ENCODE data around the gene UBL5. TPM values are rescaled to one million over a fixed set of nuclear protein-coding genes. Genes with fewer than 3 reads are reported as not detected.

Gene UBL5
- total RNA-seq, 1 donor from 2014 or later, result 547 TPM

- Histone ChIP-seq H3K4me3 (ENCODE audit: insufficient read depth, low read depth, low read length) (no peak overlapping the region), H3K27ac (ENCODE audit: low read depth, low read length) (no peak overlapping the region), H2AFZ (ENCODE audit: low read depth, low read length) (no peak overlapping the region), H3K79me2 (ENCODE audit: insufficient read depth, low read length) (no peaks in the 10 kb centered on the region), H3K4me2 (ENCODE audit: low read length) (no peak overlapping the region), H3K4me1 (ENCODE audit: insufficient read depth, low read length) (no peaks in the 10 kb centered on the region), H3K9ac (ENCODE audit: low read length) (no peak overlapping the region), H3K27me3 (ENCODE audit: insufficient read depth, low read length) (peaks cover 4% of the 10 kb centered on the region), H3K36me3 (ENCODE audit: insufficient read depth, low read length) (no peaks in the 10 kb centered on the region), H3K9me3 (ENCODE audit: insufficient read depth, low read depth, low read length) (no peaks in the 10 kb centered on the region), H4K20me1 (ENCODE audit: insufficient read depth, low read length) (no peaks in the 10 kb centered on the region)
- peaks cover 3% of the 10 kb centered on the region for H3K9me3 Mint-ChIP-seq (ENCODE audit: unreplicated experiment)
- peaks cover 25% of the 10 kb centered on the region for H3K36me3 Mint-ChIP-seq (ENCODE audit: low read depth, unreplicated experiment)
- H3K4me3 Mint-ChIP-seq (ENCODE audit: unreplicated experiment), result no peak overlapping the region
- peaks cover 4% of the 10 kb centered on the region for H3K4me1 Mint-ChIP-seq (ENCODE audit: low read depth, unreplicated experiment)
- TF ChIP-seq EZH2 (IDR thresholded peaks at IDR 0.05; ENCODE audit: insufficient read depth, low read length), result no peak
- no peak for TF ChIP-seq CTCF (IDR thresholded peaks at IDR 0.05; ENCODE audit: insufficient read depth, low read depth, low read length)
- DNase-seq (ENCODE audit: low read depth) (no peak), FAIRE-seq (no peak)
- H3K27me3 Mint-ChIP-seq (ENCODE audit: low read depth, unreplicated experiment), result peaks cover 2% of the 10 kb centered on the region
- no peak overlapping the region for H3K27ac Mint-ChIP-seq (ENCODE audit: unreplicated experiment)
Observed at GRCh38 chr19:9861503-9861902, 33.8 kb downstream of the UBL5 start.

- Mint-ChIP-seq H3K27ac (ENCODE audit: unreplicated experiment) (no peak overlapping the region), H3K9me3 (ENCODE audit: unreplicated experiment) (no peaks in the 10 kb centered on the region), H3K36me3 (ENCODE audit: low read depth, unreplicated experiment) (peaks cover 18% of the 10 kb centered on the region), H3K27me3 (ENCODE audit: low read depth, unreplicated experiment) (peaks cover 4% of the 10 kb centered on the region), H3K4me1 (ENCODE audit: low read depth, unreplicated experiment) (peaks cover under 1% of the 10 kb centered on the region), H3K4me3 (ENCODE audit: unreplicated experiment) (no peak overlapping the region)
- H3K36me3 ChIP-seq (ENCODE audit: insufficient read depth, low read length), result no peaks in the 10 kb centered on the region
- H3K27me3 ChIP-seq (ENCODE audit: insufficient read depth, low read length), result peaks cover 4% of the 10 kb centered on the region
- H3K4me2 ChIP-seq (ENCODE audit: low read length), result no peak overlapping the region
- no peaks in the 10 kb centered on the region for H3K79me2 ChIP-seq (ENCODE audit: insufficient read depth, low read length)
- no peak for DNase-seq (ENCODE audit: low read depth)
- no peaks in the 10 kb centered on the region for H4K20me1 ChIP-seq (ENCODE audit: insufficient read depth, low read length)
- H3K9me3 ChIP-seq (ENCODE audit: insufficient read depth, low read depth, low read length), result no peaks in the 10 kb centered on the region
- H2AFZ ChIP-seq (ENCODE audit: low read depth, low read length), result no peak overlapping the region
- TF ChIP-seq EZH2 (IDR thresholded peaks at IDR 0.05; ENCODE audit: insufficient read depth, low read length), result no peak
- TF ChIP-seq CTCF (IDR thresholded peaks at IDR 0.05; ENCODE audit: insufficient read depth, low read depth, low read length), result no peak
- no peak overlapping the region for H3K27ac ChIP-seq (ENCODE audit: low read depth, low read length)
- FAIRE-seq, result no peak
- H3K9ac ChIP-seq (ENCODE audit: low read length), result no peak overlapping the region
- no peaks in the 10 kb centered on the region for H3K4me1 ChIP-seq (ENCODE audit: insufficient read depth, low read length)
- H3K4me3 ChIP-seq (ENCODE audit: insufficient read depth, low read depth, low read length), result no peak overlapping the region
Observed at GRCh38 chr19:9862938-9863337, 35.2 kb downstream of the UBL5 start.

GRCh38 chr19:9863759-9864158 is 36.0 kb downstream of the UBL5 start:
- Histone ChIP-seq H4K20me1 (ENCODE audit: insufficient read depth, low read length) (no peaks in the 10 kb centered on the region), H3K36me3 (ENCODE audit: insufficient read depth, low read length) (no peaks in the 10 kb centered on the region), H2AFZ (ENCODE audit: low read depth, low read length) (no peak overlapping the region), H3K9me3 (ENCODE audit: insufficient read depth, low read depth, low read length) (no peaks in the 10 kb centered on the region), H3K79me2 (ENCODE audit: insufficient read depth, low read length) (no peaks in the 10 kb centered on the region), H3K4me1 (ENCODE audit: insufficient read depth, low read length) (no peaks in the 10 kb centered on the region), H3K9ac (ENCODE audit: low read length) (no peak overlapping the region), H3K27ac (ENCODE audit: low read depth, low read length) (no peak overlapping the region), H3K27me3 (ENCODE audit: insufficient read depth, low read length) (peaks cover 4% of the 10 kb centered on the region), H3K4me3 (ENCODE audit: insufficient read depth, low read depth, low read length) (no peak overlapping the region), H3K4me2 (ENCODE audit: low read length) (no peak overlapping the region)
- Mint-ChIP-seq H3K9me3 (ENCODE audit: unreplicated experiment) (no peaks in the 10 kb centered on the region), H3K4me1 (ENCODE audit: low read depth, unreplicated experiment) (no peaks in the 10 kb centered on the region), H3K27ac (ENCODE audit: unreplicated experiment) (no peak overlapping the region), H3K4me3 (ENCODE audit: unreplicated experiment) (no peak overlapping the region), H3K36me3 (ENCODE audit: low read depth, unreplicated experiment) (peaks cover 17% of the 10 kb centered on the region), H3K27me3 (ENCODE audit: low read depth, unreplicated experiment) (peaks cover 4% of the 10 kb centered on the region)
- no peak for DNase-seq (ENCODE audit: low read depth)
- no peak for TF ChIP-seq CTCF (IDR thresholded peaks at IDR 0.05; ENCODE audit: insufficient read depth, low read depth, low read length)
- no peak for FAIRE-seq

Data from astrocyte (in vitro differentiated cells and primary cell).